ENCODE results near the gene AFAP1.

Gene AFAP1

DNA sequence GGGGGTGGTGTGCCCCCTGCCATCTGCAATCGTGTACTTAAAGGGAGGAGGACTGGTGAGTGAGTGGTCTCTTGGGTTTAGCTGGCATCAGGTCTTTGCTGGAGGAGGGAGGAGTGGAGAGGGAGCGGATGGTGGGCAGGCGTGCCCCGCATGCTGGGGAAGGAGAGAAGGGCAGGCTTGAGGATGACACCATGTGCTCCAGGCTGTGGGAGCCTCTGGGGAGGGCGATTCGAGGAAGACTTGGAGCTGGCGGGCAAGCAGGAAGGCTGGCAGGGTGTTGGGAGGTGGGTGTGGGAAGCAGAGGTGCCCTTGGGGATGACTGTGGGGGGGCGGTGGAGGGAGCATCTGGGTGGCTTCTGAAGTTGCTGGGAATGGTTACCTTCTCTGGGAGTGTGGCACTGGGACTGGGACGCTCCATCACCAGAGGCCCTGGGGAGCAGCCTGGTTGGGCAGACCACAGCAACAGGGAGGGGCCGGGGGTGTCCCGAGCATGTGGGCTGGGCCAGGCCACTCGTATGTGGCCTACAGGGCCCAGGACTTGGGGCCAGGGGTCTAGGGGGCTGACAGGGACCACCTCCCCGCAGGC is 30.8 kb upstream of the AFAP1 start (continued):
- TF ChIP-seq, protein P1, sequence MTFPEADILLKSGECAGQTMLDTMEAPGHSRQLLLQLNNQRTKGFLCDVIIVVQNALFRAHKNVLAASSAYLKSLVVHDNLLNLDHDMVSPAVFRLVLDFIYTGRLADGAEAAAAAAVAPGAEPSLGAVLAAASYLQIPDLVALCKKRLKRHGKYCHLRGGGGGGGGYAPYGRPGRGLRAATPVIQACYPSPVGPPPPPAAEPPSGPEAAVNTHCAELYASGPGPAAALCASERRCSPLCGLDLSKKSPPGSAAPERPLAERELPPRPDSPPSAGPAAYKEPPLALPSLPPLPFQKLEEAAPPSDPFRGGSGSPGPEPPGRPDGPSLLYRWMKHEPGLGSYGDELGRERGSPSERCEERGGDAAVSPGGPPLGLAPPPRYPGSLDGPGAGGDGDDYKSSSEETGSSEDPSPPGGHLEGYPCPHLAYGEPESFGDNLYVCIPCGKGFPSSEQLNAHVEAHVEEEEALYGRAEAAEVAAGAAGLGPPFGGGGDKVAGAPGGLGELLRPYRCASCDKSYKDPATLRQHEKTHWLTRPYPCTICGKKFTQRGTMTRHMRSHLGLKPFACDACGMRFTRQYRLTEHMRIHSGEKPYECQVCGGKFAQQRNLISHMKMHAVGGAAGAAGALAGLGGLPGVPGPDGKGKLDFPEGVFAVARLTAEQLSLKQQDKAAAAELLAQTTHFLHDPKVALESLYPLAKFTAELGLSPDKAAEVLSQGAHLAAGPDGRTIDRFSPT (tag by site-specific recombination; IDR thresholded peaks at IDR 0.05) = peak; percentile 14; the same call in 1 of the 2 replicates
- TF ChIP-seq ZXDB (tag by site-specific recombination; IDR thresholded peaks at IDR 0.05) (no peak), ZNF341 (tag by site-specific recombination; IDR thresholded peaks at IDR 0.05; ENCODE audit: low read depth) (no peak; the same call in 1 of the 2 replicates), ZNF366 (tag by site-specific recombination; conservative IDR thresholded peaks at IDR 0.05) (no peak), SP3 (tag by site-specific recombination; IDR thresholded peaks at IDR 0.05) (no peak), ZNF138 (tag by site-specific recombination; IDR thresholded peaks at IDR 0.05; ENCODE audit: borderline replicate concordance) (no peak), ZNF23 (tag by site-specific recombination; IDR thresholded peaks at IDR 0.05; ENCODE audit: borderline replicate concordance) (no peak)
- TF ChIP-seq, protein P2, sequence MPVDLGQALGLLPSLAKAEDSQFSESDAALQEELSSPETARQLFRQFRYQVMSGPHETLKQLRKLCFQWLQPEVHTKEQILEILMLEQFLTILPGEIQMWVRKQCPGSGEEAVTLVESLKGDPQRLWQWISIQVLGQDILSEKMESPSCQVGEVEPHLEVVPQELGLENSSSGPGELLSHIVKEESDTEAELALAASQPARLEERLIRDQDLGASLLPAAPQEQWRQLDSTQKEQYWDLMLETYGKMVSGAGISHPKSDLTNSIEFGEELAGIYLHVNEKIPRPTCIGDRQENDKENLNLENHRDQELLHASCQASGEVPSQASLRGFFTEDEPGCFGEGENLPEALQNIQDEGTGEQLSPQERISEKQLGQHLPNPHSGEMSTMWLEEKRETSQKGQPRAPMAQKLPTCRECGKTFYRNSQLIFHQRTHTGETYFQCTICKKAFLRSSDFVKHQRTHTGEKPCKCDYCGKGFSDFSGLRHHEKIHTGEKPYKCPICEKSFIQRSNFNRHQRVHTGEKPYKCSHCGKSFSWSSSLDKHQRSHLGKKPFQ (tag by site-specific recombination; IDR thresholded peaks at IDR 0.05) = no peak
- TF ChIP-seq, protein P3, sequence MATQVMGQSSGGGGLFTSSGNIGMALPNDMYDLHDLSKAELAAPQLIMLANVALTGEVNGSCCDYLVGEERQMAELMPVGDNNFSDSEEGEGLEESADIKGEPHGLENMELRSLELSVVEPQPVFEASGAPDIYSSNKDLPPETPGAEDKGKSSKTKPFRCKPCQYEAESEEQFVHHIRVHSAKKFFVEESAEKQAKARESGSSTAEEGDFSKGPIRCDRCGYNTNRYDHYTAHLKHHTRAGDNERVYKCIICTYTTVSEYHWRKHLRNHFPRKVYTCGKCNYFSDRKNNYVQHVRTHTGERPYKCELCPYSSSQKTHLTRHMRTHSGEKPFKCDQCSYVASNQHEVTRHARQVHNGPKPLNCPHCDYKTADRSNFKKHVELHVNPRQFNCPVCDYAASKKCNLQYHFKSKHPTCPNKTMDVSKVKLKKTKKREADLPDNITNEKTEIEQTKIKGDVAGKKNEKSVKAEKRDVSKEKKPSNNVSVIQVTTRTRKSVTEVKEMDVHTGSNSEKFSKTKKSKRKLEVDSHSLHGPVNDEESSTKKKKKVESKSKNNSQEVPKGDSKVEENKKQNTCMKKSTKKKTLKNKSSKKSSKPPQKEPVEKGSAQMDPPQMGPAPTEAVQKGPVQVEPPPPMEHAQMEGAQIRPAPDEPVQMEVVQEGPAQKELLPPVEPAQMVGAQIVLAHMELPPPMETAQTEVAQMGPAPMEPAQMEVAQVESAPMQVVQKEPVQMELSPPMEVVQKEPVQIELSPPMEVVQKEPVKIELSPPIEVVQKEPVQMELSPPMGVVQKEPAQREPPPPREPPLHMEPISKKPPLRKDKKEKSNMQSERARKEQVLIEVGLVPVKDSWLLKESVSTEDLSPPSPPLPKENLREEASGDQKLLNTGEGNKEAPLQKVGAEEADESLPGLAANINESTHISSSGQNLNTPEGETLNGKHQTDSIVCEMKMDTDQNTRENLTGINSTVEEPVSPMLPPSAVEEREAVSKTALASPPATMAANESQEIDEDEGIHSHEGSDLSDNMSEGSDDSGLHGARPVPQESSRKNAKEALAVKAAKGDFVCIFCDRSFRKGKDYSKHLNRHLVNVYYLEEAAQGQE (tag by site-specific recombination; IDR thresholded peaks at IDR 0.05) = no peak
- TF ChIP-seq, protein P4, sequence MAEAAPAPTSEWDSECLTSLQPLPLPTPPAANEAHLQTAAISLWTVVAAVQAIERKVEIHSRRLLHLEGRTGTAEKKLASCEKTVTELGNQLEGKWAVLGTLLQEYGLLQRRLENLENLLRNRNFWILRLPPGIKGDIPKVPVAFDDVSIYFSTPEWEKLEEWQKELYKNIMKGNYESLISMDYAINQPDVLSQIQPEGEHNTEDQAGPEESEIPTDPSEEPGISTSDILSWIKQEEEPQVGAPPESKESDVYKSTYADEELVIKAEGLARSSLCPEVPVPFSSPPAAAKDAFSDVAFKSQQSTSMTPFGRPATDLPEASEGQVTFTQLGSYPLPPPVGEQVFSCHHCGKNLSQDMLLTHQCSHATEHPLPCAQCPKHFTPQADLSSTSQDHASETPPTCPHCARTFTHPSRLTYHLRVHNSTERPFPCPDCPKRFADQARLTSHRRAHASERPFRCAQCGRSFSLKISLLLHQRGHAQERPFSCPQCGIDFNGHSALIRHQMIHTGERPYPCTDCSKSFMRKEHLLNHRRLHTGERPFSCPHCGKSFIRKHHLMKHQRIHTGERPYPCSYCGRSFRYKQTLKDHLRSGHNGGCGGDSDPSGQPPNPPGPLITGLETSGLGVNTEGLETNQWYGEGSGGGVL (tag by site-specific recombination; IDR thresholded peaks at IDR 0.05) = peak; percentile 34; the same call in 1 of the 2 replicates
- TF ChIP-seq, protein P5, sequence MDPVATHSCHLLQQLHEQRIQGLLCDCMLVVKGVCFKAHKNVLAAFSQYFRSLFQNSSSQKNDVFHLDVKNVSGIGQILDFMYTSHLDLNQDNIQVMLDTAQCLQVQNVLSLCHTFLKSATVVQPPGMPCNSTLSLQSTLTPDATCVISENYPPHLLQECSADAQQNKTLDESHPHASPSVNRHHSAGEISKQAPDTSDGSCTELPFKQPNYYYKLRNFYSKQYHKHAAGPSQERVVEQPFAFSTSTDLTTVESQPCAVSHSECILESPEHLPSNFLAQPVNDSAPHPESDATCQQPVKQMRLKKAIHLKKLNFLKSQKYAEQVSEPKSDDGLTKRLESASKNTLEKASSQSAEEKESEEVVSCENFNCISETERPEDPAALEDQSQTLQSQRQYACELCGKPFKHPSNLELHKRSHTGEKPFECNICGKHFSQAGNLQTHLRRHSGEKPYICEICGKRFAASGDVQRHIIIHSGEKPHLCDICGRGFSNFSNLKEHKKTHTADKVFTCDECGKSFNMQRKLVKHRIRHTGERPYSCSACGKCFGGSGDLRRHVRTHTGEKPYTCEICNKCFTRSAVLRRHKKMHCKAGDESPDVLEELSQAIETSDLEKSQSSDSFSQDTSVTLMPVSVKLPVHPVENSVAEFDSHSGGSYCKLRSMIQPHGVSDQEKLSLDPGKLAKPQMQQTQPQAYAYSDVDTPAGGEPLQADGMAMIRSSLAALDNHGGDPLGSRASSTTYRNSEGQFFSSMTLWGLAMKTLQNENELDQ (tag by site-specific recombination; IDR thresholded peaks at IDR 0.05; ENCODE audit: low read depth) = no peak
- TF ChIP-seq, protein P6, sequence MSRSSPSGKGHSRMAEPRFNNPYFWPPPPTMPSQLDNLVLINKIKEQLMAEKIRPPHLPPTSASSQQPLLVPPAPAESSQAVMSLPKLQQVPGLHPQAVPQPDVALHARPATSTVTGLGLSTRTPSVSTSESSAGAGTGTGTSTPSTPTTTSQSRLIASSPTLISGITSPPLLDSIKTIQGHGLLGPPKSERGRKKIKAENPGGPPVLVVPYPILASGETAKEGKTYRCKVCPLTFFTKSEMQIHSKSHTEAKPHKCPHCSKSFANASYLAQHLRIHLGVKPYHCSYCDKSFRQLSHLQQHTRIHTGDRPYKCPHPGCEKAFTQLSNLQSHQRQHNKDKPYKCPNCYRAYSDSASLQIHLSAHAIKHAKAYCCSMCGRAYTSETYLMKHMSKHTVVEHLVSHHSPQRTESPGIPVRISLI (tag by site-specific recombination; IDR thresholded peaks at IDR 0.05) = no peak
- TF ChIP-seq, protein P7, sequence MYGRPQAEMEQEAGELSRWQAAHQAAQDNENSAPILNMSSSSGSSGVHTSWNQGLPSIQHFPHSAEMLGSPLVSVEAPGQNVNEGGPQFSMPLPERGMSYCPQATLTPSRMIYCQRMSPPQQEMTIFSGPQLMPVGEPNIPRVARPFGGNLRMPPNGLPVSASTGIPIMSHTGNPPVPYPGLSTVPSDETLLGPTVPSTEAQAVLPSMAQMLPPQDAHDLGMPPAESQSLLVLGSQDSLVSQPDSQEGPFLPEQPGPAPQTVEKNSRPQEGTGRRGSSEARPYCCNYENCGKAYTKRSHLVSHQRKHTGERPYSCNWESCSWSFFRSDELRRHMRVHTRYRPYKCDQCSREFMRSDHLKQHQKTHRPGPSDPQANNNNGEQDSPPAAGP (tag by site-specific recombination; IDR thresholded peaks at IDR 0.05) = peak; percentile 96
